T-helper 22 cell (primary cell): ENCODE results near the gene TCFL5.

Experiments
- DNase-seq: peaks from one replicate; pipeline ENCODE4 v3.0.0-alpha.2; 2020; ENCODE audit warnings: low read depth

TCFL5 gene

DNA sequence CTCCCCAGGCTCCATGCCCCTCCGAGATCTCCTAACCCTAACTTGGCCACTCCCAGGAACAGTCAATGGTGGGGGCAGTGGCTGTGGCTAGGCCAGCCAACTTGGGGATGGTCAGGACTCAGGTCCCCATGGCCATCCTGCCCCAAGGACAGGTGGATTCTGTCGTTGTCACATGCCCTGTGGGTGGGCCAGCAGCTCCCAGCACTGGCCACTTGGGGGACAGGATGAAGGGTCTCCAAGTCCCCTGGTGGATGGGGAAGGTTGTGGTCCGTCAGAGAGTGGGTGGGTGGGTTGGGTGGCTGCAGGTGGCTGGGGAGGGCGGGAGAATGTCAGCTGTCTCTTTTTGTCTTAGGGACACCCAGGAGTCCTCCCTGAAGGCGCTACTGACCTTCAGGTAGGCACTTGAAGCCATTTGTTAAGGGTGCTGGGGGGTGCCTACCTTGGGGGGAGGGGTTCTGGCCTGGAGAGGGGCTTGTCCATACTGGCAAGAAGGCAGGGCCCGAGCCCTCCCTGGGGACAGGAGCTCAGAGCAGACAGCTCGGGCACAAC, 39.3 kb downstream of the TCFL5 start:
- no peak for DNase-seq

DNA sequence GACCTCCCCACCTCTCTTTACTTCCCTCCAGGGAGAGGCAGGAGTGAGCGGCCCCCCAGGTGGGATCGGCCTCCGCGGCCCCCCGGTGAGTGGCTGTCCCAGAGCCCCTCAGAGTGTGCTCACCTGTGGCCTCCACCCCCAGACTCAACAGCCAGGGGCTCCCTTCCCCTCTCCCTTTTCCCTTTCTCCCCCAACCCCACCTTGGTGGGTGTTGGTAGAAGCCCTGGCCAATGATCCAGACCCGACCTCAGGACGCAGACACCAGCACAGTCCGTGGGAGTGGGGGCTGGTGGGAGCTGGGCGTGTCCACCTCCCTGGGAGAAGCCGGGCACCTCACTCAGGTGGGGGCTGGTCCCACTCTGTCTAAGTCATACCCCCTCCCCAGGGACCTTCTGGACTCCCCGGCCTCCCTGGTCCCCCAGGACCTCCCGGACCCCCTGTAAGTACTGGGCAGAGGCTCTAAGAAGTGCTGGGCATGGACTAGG, 39.9 kb downstream of the TCFL5 start:
- no peak for DNase-seq

DNA sequence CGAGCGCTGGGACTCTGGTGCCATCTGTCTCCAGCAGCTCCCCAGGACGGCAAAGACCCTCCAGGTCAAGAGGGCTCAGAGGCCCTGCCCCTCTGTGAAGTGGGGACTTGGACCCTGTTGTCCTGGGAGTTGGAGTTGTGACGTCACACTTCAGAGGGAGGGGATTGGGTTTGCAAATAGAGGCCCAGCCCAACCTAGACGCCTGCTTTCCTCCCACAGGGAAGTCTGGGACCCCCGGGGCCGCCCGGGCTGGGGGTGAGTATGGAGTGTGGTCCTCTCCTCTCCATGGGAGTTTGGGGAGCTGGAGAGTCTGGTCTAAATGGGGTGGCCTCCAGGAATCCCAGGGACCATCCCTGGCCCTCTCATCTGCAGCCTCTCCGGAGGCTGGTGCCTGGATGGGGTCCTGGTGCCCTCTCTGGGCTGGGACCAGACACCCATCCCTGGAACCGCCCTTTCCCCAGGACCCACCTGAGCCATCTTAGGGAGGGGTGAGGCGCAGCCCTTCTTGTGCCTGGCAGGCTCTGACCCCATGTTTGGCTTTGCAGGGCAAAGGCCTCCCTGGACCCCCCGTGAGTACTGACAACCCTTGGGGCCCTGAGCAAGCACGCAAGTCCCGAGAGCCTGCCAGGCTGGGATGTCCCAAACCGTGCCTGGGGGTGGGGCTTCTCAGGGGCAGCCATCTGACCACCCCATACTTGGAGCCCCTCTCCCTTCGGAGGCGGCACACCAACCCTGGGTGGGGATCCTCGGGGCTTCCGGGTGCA, 40.5 kb downstream of the TCFL5 start:
- DNase-seq = no peak

DNA sequence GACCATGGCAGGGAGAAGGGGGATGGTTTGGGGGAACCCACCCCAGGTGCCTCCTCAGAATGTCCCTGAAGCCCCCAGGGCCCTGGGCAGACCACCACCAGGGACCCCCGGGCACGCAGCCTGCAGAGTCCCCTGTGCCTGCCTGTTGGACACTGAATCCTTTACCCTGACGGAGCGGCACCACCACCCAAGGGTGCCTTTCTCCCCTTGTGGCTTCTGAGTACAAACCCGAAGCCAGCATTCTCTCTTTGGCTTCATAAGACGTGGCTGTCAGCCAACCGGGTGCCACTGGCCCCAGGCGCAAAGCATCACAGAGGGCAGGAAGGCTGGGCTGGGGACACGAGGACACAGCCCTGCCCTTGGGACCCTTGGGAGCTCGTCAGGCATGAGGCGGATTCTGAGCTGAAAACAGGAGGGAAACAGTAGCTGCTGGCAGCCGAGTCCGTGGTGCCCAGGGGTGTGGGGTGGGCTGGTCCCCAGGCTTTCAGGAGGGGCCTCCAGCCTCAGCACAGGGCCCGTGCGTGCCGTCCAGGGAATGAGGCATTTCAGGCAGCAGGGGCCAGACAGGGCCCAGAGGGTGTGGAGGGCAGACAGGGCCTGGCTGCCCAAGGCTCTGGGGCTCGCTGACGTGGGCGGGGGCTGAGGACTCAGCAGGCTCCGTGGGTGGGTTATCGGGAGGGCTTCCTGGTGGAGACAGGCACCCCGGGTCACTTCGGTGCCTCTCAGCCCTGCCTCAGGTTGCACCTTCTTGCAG, 41.2 kb downstream of the TCFL5 start:
- DNase-seq = no peak

DNA sequence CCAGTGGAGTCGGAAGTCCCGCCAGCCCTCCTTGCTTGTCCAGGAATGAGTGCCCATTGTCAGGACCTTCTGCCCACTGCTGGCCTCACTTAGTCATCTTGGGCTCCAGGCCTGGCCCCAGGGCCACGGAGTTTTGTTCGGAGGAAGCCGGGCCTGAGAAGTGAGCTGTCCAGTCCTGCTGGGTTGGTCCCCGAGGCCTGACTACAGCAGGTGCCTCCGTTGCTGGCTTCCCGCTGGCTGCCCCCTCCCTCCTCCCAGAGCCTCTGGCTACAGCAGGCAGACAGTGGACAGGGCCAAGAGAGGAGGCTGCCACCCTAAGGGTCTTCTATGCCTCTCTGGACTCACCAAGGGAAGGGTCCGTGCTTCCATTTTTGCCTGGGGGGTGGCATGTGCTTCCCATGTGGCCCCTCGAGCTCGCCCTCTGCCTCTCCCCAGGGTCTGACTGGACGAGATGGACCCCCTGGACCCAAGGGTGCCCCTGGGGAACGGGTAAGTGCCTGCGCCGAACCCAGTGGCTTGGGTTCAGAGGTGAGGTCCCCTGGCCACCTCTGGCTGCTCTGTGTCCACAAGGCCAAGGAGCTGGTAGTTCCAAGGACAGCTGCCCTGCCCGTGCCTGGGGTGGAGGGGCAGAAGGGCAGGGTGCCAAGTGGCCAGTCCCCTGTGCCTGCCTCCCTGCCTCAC, 42.0 kb downstream of the TCFL5 start:
- no peak for DNase-seq

DNA sequence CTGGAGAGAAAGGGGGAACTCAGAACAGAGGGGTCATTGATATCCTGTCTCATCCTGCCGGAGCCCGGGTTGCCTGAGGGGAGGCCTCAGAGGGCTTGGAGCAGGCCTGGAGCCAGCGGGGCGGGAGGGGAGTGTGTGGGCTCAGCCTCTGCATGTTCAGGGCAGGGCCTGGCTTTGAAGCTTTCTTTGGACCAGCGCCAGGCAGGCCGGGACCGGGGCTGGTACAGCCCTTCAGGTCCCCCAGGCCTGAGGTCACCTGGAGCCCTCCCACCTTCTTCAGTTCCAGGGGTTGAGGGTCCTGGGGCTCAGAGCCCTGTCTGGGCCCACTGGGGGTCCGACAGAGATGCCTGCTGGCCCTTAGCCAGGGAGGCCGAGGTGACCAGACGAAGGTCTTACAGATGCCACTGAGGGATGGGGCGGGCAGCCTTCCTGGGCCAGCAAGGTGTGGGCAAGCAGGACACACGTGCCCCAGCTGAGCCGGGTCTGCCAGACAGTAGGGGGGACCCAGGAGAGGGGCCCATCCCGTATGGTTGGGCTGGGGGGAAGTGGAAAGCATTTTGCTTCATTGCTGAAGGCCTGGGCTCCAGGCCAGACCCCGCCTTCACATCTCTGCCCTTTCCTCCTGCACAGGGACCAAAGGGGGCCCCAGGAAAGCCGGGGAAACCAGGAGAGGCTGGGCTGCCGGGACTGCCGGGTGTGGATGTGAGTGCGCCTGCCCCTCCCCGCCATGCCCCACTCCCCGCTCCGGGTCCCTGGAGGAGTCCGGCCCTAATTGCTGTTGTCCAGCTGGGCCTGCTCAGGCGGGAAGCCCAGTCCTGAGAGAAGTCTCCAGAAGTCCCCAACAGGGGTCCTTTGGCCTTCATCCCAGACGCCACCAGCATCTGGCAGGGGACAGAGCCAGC, 42.8 kb downstream of the TCFL5 start:
- no peak for DNase-seq

DNA sequence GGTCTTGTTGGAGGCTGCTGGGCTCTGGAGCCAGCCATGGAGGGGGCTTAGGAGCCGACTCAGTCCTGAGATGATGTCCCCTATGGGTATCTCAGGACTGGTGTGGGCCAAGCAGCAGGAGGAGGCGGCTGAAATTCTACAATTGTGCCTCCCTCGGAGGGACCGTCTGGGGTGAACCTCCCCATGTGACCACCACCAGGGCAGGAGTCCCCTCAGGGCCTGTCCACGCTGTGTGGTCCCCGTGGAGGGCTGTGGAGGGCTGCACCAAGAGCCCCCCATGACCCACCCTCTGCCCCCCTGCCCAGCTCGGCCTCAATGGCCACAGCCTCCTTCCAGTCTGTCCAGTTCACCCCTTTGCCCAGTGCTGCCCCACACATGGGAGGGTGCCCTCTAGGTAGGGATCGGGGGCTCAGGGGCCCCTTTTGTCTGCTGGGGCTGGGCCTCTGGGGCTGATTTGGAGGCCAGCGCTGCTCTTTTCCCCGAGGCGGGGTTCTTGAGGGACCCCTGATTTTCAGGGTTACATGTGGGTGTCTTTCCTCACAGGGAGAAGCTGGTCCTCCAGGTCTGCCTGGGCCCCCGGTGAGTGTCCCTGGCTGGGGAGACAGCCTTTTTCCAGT, 43.5 kb downstream of the TCFL5 start:
- DNase-seq = no peak

DNA sequence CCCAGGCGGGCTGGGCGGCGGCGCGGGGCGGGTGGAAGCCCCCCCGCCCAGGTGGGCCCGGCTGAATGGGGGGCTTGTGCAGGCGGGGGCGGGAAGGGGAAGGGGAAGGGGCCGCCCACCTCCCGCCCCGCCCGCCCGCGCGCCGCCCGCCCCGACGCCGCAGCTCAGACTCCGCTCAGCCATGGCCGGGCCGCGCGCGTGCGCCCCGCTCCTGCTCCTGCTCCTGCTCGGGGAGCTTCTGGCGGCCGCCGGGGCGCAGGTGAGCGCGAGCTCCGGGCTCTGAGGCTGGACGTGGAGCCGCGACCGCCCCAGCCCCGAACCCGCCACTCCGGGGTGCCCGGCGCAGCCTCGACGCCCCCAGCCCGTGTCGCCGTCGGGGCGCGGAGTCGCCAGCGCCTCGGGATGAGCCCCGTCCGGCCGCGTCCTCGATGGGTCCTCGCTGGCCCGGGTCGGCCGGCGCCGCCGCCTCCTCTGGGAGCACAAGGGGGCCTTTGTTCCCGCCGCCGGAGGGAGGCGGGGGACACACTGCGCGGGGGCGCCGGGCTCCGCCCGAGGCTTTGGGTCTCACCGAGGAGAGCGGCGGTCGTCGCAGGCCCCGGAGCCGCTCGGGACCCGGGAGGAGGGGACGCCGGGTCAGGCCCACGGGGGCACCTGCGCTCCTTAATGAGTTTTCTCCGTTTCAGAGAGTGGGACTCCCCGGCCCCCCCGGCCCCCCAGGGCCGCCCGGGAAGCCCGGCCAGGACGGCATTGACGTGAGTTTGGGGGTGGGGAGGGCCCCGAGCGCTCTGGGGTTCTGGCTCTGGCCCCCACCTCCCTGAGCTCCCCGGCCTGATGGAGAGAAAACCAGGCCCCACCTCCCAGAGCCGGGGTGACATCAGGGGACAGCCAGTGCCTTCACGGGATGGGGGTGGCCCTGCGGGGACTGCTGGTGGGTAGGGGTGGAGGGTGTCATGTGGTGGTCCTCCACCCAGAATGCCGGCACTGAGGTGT, 44.4 kb downstream of the TCFL5 start, which contains the start of gene COL9A3:
Gene COL9A3, plus strand, starts transcription at position 167 of the 990 bp plus-strand sequence. Its CDS starts 15 bp downstream, at position 182.
- no peak for DNase-seq

DNA sequence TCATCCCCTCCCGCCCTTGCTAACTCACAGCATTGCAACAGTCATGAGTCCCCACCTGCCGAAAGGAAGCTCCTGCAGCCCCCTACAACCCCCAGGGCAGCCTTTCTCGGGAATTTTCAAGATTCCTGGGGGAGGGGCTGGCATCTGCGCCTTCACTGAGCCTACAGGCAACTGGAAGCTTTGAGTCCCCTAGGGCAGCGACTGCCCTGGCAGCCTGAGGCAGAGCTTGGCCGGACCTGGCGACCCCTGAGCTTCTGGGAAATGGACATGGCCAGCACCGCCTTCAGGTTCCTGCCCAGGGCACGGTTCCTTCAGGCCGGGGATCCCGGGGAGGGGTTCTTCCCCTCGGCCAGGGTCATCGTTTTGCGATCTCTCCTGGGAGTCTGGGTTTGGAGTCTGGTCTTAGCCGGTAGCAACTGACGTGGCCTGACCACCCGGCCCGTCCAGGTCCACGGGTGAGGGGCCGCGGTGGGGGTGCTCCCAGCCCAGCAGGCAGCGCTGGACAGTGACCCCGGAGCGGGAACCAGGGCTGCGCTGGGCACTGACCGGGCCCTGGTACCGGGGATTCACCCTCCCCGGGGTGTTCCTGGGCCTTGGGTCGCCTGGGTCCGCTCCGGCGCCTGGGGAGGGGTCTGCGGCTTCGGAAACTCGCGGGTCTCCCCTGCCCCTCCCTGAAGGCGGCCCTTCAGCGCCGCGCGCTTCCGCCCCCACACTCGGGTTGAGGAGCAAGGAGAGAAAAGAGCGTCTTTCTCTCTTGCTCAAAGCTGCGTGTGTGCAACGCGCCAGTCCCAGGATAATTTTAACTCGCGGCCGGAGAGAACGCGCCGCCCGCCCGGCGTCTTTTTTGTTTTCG, 45.4 kb downstream of the TCFL5 start:
- no peak for DNase-seq

DNA sequence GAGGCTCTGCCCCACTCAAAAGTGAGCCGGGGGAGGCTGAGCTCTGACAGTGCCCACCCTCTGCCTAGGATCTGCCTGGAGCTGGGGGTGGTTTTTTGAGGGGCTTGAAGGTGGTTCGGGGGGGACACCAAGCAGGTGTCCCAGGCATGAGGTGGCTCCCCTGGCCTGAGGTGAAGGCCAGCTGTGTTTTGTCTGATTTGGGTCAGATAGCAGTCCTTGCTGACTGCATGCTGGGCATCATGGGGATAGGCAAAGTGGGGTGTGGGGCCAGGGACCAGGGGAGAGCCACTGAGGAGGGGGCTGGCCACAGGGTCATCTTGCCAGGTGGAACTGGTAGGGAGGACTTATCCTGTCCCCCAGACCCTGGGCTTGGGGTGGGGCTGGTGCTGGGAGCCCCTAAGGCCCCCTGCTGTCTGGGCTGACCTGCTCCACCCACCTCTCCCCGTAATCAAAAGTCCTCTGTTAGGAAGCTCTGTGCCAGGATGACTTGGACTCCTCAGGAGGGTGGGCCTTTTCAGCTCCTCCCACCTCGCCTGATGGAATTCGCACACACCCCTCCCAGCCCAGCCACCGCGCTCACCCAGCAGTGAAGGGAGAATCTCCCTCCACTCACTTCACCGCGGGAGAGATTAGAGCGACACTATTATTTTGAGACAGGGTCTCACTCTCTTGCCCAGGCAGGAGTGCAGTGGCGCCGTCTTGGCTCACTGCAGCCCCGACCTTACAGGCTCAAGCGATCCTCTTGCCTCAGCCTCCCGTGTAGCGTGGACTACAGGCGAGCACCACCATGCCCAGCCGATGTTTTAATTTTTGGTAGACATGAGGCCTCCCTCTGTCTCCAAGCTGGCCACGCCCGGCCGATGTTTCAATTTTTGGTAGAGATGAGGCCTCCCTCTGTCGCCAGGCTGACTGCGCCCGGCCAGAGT, 46.3 kb downstream of the TCFL5 start:
- no peak for DNase-seq

DNA sequence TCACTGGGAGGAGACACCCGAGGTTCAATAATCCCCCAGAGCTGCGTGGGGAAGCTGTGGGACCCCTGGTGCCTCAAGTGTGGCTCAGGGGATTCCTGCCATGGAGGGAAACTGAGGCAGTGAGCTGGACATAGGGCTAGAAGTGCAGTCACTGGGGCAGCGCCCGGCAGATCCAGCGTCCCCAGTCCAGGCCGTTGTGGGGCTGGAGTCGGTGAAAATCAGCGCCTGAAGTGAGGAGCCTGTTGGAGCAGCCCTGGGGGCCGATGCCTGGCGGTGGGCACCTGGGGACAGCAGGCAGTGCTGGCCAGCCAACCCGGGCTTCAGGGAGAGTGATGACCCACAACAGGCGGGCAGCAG, 46.9 kb downstream of the TCFL5 start:
- DNase-seq = no peak

DNA sequence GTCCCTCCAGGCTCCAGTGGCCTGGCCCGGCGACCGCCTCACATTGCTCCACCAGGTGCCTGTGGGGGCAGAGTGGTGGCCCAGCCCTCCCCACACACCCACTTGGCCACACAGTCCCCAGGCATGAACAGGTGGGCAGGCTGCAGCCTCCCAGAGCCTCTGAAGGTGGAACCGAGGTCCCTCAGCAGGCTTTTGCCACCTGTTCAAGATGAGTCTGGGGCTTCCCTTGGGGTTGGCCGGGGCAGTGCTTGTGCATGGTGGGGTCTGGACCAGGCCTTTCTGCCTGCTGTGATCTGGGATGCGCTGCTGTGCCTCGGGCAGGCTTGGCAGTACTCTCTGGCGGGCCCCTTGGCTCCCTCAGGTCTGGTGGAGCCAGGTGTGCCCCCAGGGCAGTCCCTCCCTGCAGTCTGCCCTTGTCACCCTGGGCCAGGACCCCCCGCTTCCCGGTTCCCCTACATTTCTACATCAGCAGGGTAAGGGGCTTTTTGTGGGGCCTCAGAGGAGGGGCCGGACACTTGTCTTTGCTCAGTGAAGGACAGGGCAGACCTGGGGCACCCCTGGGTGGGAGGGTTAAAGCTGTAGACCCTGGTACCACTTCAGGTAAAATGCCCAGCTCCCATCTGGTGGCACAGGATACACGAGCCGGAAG, 47.4 kb downstream of the TCFL5 start:
- no peak for DNase-seq

DNA sequence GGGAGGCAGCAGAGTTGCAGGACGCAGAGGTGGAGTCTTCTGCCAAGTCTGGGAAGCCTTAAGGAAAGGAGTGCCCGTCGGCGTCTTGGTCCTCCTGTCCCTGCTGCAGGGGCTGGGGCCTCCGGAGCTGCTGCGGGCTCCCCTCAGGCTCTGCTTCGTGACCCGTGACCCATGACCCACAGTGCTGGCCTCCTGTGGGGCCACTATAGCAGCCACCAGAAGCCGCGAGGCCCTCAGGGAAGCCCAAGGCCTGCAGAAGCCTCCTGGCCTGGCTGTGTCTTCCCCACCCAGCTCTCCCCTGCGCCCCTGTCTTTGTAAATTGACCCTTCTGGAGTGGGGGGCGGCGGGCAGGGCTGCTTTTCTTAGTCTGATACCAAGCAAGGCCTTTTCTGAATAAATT, 48.0 kb downstream of the TCFL5 start:
- DNase-seq = no peak

DNA sequence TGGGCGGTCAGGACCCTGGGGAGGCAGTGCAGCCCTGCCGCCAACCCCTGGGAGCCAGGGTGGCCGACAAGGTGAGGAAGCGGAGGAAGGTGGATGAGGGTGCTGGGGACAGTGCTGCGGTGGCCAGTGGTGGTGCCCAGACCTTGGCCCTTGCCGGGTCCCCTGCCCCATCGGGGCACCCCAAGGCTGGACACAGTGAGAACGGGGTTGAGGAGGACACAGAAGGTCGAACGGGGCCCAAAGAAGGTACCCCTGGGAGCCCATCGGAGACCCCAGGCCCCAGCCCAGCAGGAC, 48.8 kb downstream of the TCFL5 start:
- no peak for DNase-seq

DNA sequence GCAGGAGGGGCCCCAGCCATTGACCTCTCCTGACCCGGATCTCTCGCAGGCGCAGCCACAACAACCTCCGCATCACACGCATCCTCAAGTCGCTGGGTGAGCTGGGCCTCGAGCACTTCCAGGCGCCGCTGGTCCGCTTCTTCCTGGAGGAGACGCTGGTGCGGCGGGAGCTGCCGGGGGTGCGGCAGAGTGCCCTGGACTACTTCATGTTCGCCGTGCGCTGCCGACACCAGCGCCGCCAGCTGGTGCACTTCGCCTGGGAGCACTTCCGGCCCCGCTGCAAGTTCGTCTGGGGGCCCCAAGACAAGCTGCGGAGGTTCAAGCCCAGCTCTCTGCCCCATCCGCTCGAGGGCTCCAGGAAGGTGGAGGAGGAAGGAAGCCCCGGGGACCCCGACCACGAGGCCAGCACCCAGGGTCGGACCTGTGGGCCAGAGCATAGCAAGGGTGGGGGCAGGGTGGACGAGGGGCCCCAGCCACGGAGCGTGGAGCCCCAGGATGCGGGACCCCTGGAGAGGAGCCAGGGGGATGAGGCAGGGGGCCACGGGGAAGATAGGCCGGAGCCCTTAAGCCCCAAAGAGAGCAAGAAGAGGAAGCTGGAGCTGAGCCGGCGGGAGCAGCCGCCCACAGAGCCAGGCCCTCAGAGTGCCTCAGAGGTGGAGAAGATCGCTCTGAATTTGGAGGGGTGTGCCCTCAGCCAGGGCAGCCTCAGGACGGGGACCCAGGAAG, 49.3 kb downstream of the TCFL5 start:
- DNase-seq = no peak

DNA sequence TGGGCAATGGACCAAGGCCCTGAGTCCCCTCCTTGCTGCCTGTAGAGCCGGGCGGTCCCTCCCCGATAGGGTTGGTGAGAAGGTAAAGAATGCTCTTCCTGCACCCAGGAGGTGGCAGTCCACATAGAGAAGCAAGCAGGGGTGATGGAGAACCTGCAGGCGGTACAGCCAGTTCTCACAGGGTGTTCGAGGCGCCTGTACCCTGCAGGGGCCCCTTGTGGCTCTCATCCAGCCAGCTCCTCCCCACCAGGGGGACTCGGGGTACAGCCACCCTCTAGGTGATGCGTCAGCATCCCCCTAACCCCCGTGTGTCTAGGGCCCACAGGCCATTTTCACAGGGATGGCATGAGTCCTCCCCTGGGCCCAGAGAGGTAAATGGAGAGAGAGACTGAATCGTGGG, 49.9 kb downstream of the TCFL5 start:
- DNase-seq = no peak

DNA sequence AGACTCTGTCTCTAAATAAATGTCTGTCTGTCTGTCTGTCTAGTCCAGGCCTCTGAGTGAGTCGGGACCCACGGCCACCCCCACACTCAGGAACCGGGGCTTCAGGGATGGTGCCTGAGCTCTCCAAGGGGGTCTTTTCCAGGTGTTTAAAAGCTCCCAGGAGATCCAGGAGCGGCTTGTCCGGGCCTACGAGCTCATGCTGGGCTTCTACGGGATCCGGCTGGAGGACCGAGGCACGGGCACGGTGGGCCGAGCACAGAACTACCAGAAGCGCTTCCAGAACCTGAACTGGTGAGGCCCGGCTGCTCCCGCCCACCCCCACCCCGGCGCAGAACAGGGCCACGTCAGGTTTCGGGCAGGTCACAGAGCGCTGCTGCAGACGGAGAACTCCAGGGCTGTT, 50.3 kb downstream of the TCFL5 start:
- DNase-seq = no peak
